ENCODE measurements around the gene NFILZ.
"Not testable (repeated sequence)": the region's sequence is repeated elsewhere in the genome, so short reads cannot be mapped to it uniquely, and the experiment has no call there.

Gene NFILZ

GRCh38 chr19:8617325-8617724 is 13.1 kb upstream of the NFILZ start:
- H3K9me3 ChIP-seq (ENCODE audit: control insufficient read depth, insufficient read depth, low read length); H3K36me3 ChIP-seq (ENCODE audit: insufficient read depth, low read length); H3K4me1 ChIP-seq (ENCODE audit: insufficient read depth, low read length); H3K9ac ChIP-seq (ENCODE audit: low read depth, low read length): not testable (repeated sequence)

GRCh38 chr19:8617984-8618383 is 12.4 kb upstream of the NFILZ start:
- H3K4me1 ChIP-seq (ENCODE audit: insufficient read depth, low read length), result no peaks in the 10 kb centered on the region
- H3K9ac ChIP-seq (ENCODE audit: low read depth, low read length), result no peak overlapping the region
- H3K9me3 ChIP-seq (ENCODE audit: control insufficient read depth, insufficient read depth, low read length), result no peaks in the 10 kb centered on the region
- no peaks in the 10 kb centered on the region for H3K36me3 ChIP-seq (ENCODE audit: insufficient read depth, low read length)

GRCh38 chr19:8618751-8619150 is 11.7 kb upstream of the NFILZ start:
- H3K9me3 ChIP-seq (ENCODE audit: control insufficient read depth, insufficient read depth, low read length), result no peaks in the 10 kb centered on the region
- no peak overlapping the region for H3K9ac ChIP-seq (ENCODE audit: low read depth, low read length)
- no peaks in the 10 kb centered on the region for H3K4me1 ChIP-seq (ENCODE audit: insufficient read depth, low read length)
- no peaks in the 10 kb centered on the region for H3K36me3 ChIP-seq (ENCODE audit: insufficient read depth, low read length)

GRCh38 chr19:8622886-8623285 is 7.5 kb upstream of the NFILZ start:
- not testable (repeated sequence) for H3K9ac ChIP-seq (ENCODE audit: low read depth, low read length); H3K36me3 ChIP-seq (ENCODE audit: insufficient read depth, low read length); H3K4me1 ChIP-seq (ENCODE audit: insufficient read depth, low read length); H3K9me3 ChIP-seq (ENCODE audit: control insufficient read depth, insufficient read depth, low read length)

- Histone ChIP-seq H3K4me1 (ENCODE audit: insufficient read depth, low read length) (0 out of 2 replicates have a peak, but pooled peaks cover 3% of the 10 kb centered on the region), H3K9me3 (ENCODE audit: control insufficient read depth, insufficient read depth, low read length) (no peaks in the 10 kb centered on the region), H3K36me3 (ENCODE audit: insufficient read depth, low read length) (no peaks in the 10 kb centered on the region), H3K9ac (ENCODE audit: low read depth, low read length) (no peak overlapping the region)
These were observed 3.6 kb upstream of the NFILZ start for GRCh38 chr19:8626842-8627241.

GRCh38 chr19:8629184-8629583 is 1.2 kb upstream of the NFILZ start:
- Histone ChIP-seq H3K36me3 (ENCODE audit: insufficient read depth, low read length) (no peaks in the 10 kb centered on the region), H3K4me1 (ENCODE audit: insufficient read depth, low read length) (0 out of 2 replicates have a peak, but pooled peaks cover 3% of the 10 kb centered on the region), H3K9me3 (ENCODE audit: control insufficient read depth, insufficient read depth, low read length) (no peaks in the 10 kb centered on the region), H3K9ac (ENCODE audit: low read depth, low read length) (no peak overlapping the region)

GRCh38 chr19:8630796-8631424 is 477 bp downstream of the NFILZ start:
- Histone ChIP-seq H3K4me1 (ENCODE audit: insufficient read depth, low read length) (0 out of 2 replicates have a peak, but pooled peaks cover 3% of the 10 kb centered on the region), H3K9ac (ENCODE audit: low read depth, low read length) (no peak overlapping the region), H3K36me3 (ENCODE audit: insufficient read depth, low read length) (no peaks in the 10 kb centered on the region), H3K9me3 (ENCODE audit: control insufficient read depth, insufficient read depth, low read length) (no peaks in the 10 kb centered on the region)

GRCh38 chr19:8631425-8631819 is 989 bp downstream of the NFILZ start:
- H3K36me3 ChIP-seq (ENCODE audit: insufficient read depth, low read length), result no peaks in the 10 kb centered on the region
- H3K4me1 ChIP-seq (ENCODE audit: insufficient read depth, low read length), result 0 out of 2 replicates have a peak, but pooled peaks cover 3% of the 10 kb centered on the region
- H3K9me3 ChIP-seq (ENCODE audit: control insufficient read depth, insufficient read depth, low read length), result no peaks in the 10 kb centered on the region
- no peak overlapping the region for H3K9ac ChIP-seq (ENCODE audit: low read depth, low read length)

- Histone ChIP-seq H3K9me3 (ENCODE audit: control insufficient read depth, insufficient read depth, low read length) (no peaks in the 10 kb centered on the region), H3K9ac (ENCODE audit: low read depth, low read length) (no peak overlapping the region), H3K4me1 (ENCODE audit: insufficient read depth, low read length) (0 out of 2 replicates have a peak, but pooled peaks cover 3% of the 10 kb centered on the region), H3K36me3 (ENCODE audit: insufficient read depth, low read length) (no peaks in the 10 kb centered on the region)
These were observed 5.0 kb downstream of the NFILZ start for GRCh38 chr19:8635422-8635821.

- H3K4me1 ChIP-seq (ENCODE audit: insufficient read depth, low read length); H3K36me3 ChIP-seq (ENCODE audit: insufficient read depth, low read length); H3K9me3 ChIP-seq (ENCODE audit: control insufficient read depth, insufficient read depth, low read length); H3K9ac ChIP-seq (ENCODE audit: low read depth, low read length): not testable (repeated sequence)
These were observed 6.6 kb downstream of the NFILZ start for GRCh38 chr19:8637070-8637469.

GRCh38 chr19:8638078-8638619 is 7.7 kb downstream of the NFILZ start:
- no peaks in the 10 kb centered on the region for H3K4me1 ChIP-seq (ENCODE audit: insufficient read depth, low read length)
- H3K9me3 ChIP-seq (ENCODE audit: control insufficient read depth, insufficient read depth, low read length), result 0 out of 2 replicates have a peak, but pooled peaks cover 5% of the 10 kb centered on the region
- no peak overlapping the region for H3K9ac ChIP-seq (ENCODE audit: low read depth, low read length)

GRCh38 chr19:8639821-8640401 is 9.5 kb downstream of the NFILZ start:
- Histone ChIP-seq H3K36me3 (ENCODE audit: insufficient read depth, low read length) (no peaks in the 10 kb centered on the region), H3K9me3 (ENCODE audit: control insufficient read depth, insufficient read depth, low read length) (0 out of 2 replicates have a peak, but pooled peaks cover 5% of the 10 kb centered on the region), H3K4me1 (ENCODE audit: insufficient read depth, low read length) (no peaks in the 10 kb centered on the region), H3K9ac (ENCODE audit: low read depth, low read length) (no peak overlapping the region)

More at GRCh38 chr19:8638078-8638619, 7.7 kb downstream of the NFILZ start:
- H3K36me3 ChIP-seq (ENCODE audit: insufficient read depth, low read length), result no peaks in the 10 kb centered on the region

- no peak overlapping the region for H3K9ac ChIP-seq (ENCODE audit: low read depth, low read length)
- no peaks in the 10 kb centered on the region for H3K36me3 ChIP-seq (ENCODE audit: insufficient read depth, low read length)
- H3K9me3 ChIP-seq (ENCODE audit: control insufficient read depth, insufficient read depth, low read length), result 0 out of 2 replicates have a peak, but pooled peaks cover 5% of the 10 kb centered on the region
- H3K4me1 ChIP-seq (ENCODE audit: insufficient read depth, low read length), result no peaks in the 10 kb centered on the region
These were observed 10.1 kb downstream of the NFILZ start for GRCh38 chr19:8640402-8641004.

GRCh38 chr19:8641221-8641907 is 10.9 kb downstream of the NFILZ start:
- Histone ChIP-seq H3K9me3 (ENCODE audit: control insufficient read depth, insufficient read depth, low read length) (0 out of 2 replicates have a peak, but pooled peaks cover 5% of the 10 kb centered on the region), H3K9ac (ENCODE audit: low read depth, low read length) (no peak overlapping the region), H3K36me3 (ENCODE audit: insufficient read depth, low read length) (no peaks in the 10 kb centered on the region), H3K4me1 (ENCODE audit: insufficient read depth, low read length) (no peaks in the 10 kb centered on the region)
